K562 (cell line): ENCODE data around the gene ERMP1. TPM values are rescaled to one million over a fixed set of nuclear protein-coding genes. Genes with fewer than 3 reads are reported as not detected.

Experiments used
- ATAC-seq: fragments of 200-7000 bp; cut with Tn5 transposase; 3 replicates; pipeline ENCODE4 v1.9.1; 2020; ENCODE audit warnings: moderate library complexity
- BruUV-seq: library from RNA; stranded (reverse); fragments of 400-500 nt; replicated peaks from 2 replicates; lab custom pipeline; 2021; lab: Mats Ljungman, UMichigan
- CTCF ChIA-PET: fragments of 300-600 bp; formaldehyde crosslinking; extraction: SDS; loops from one replicate; lab custom pipeline; 2021; ENCODE audit warnings: low intra/inter-chr PET ratio; lab: Yijun Ruan, JAX
- POLR2A ChIA-PET: fragments of 300-600, 350-650 bp; sonication (Branson Sonifier 250); formaldehyde crosslinking; extraction: SDS; loops from one replicate; lab custom pipeline; 2021; ENCODE audit warnings: antibody characterized with exemption, inconsistent platforms; lab: Yijun Ruan, JAX
- DNase-seq, 4 experiments: peaks; one replicate each; pipeline versions ENCODE4 v3.0.0 to v3.0.0-alpha.2; 2011 to 2018; ENCODE audit warnings: low spot score in 3 of 4, mixed read lengths in 3 of 4; ENCODE audit errors: extremely low read depth in 1 of 4
- FAIRE-seq: peaks from 2 replicates; lab custom pipeline; 2011; peaks lifted over from hg19 to GRCh38; lab: Jason Lieb, UNC
- H2AFZ ChIP-seq: 2 replicates; pipeline ENCODE4 v1.6.0; 2011; ENCODE audit warnings: low read depth, low read length, control low read depth, inconsistent platforms
- H3K27ac ChIP-seq: fragments of 200-600 bp; 3 replicates; pipeline ENCODE4 v1.8.0; 2011; ENCODE audit warnings: low read depth, mild to moderate bottlenecking, control low read depth, inconsistent platforms, low read length, moderate library complexity, mixed read lengths; ENCODE audit errors: extremely low read depth
- H3K27me3 ChIP-seq, 2 experiments: fragments of 300-600 bp in 1 of 2; 2 replicates in 1 of 2; 3 replicates in 1 of 2; pipeline versions ENCODE4 v1.6.0 to v1.8.0; 2011; ENCODE audit warnings: inconsistent platforms in 2 of 2, low read length in 2 of 2, mild to moderate bottlenecking in 1 of 2, mixed read lengths in 1 of 2, moderate library complexity in 1 of 2; ENCODE audit not compliant: control insufficient read depth in 2 of 2, insufficient read depth in 2 of 2
- H3K36me3 ChIP-seq: fragments of 300-600 bp; 3 replicates; pipeline ENCODE4 v1.8.0; 2011; ENCODE audit warnings: mild to moderate bottlenecking, low read length, inconsistent platforms; ENCODE audit not compliant: control insufficient read depth, insufficient read depth
- H3K4me1 ChIP-seq, 2 experiments: fragments of 200-600 bp in 1 of 2; replicated peaks in 1 of 2; 2 replicates in 1 of 2; 3 replicates in 1 of 2; pipeline versions ENCODE4 v1.5.1 to v1.8.0; 2011; ENCODE audit warnings: inconsistent platforms in 2 of 2, low read length in 2 of 2, mild to moderate bottlenecking in 1 of 2, mixed read lengths in 1 of 2, moderate library complexity in 1 of 2; ENCODE audit not compliant: control insufficient read depth in 2 of 2, insufficient read depth in 2 of 2
- H3K4me2 ChIP-seq: 2 replicates; pipeline ENCODE4 v1.6.1; 2011; ENCODE audit warnings: low read length, control low read depth, inconsistent platforms, mixed read lengths; ENCODE audit not compliant: insufficient read depth
- H3K4me3 ChIP-seq: fragments of 200-600 bp; sonication (generic), shearing (Covaris generic); 2 replicates; pipeline ENCODE4 v1.5.1; 2016; ENCODE audit warnings: control low read depth, inconsistent platforms
- H3K79me2 ChIP-seq: fragments of 200-600 bp; 3 replicates; pipeline ENCODE4 v1.8.0; 2011; ENCODE audit warnings: low read length, inconsistent platforms; ENCODE audit not compliant: control insufficient read depth, insufficient read depth
- H3K9ac ChIP-seq, 2 experiments: 2 replicates each; pipeline versions ENCODE4 v1.6.0 to v1.6.1; 2011; ENCODE audit warnings: low read depth in 2 of 2, low read length in 2 of 2, control low read depth in 1 of 2, inconsistent platforms in 1 of 2, mild to moderate bottlenecking in 1 of 2, mixed read lengths in 1 of 2; ENCODE audit not compliant: insufficient read depth in 1 of 2
- H3K9me1 ChIP-seq: one replicate; pipeline ENCODE4 v1.6.0; 2011; ENCODE audit warnings: inconsistent platforms, mild to moderate bottlenecking, low read length, moderate library complexity; ENCODE audit not compliant: control insufficient read depth, insufficient read depth
- H3K9me3 ChIP-seq: replicated peaks from 2 replicates; pipeline ENCODE4 v1.5.1; 2011; ENCODE audit warnings: low read depth, low read length, inconsistent platforms; ENCODE audit not compliant: control insufficient read depth, insufficient read depth
- H4K20me1 ChIP-seq: replicated peaks from 2 replicates; pipeline ENCODE4 v1.6.1; 2011; ENCODE audit warnings: low read length, inconsistent platforms, mixed read lengths; ENCODE audit not compliant: control insufficient read depth, insufficient read depth
- EWSR1 ChIP-seq: fragments of 450-650 bp; IDR thresholded peaks from 2 replicates; pipeline ENCODE4 v1.6.1; 2018; ENCODE audit warnings: borderline replicate concordance, mild to moderate bottlenecking, low read depth, moderate library complexity; ENCODE audit not compliant: partially characterized antibody
- MYC ChIP-seq, 2 experiments: fragments of 250-450 bp in 1 of 2; sonication (Bioruptor Pico) in 1 of 2; IDR thresholded peaks; 2 replicates each; pipeline versions ENCODE4 v1.5.1 to v1.6.1; 2012 to 2021; ENCODE audit warnings: low read depth in 2 of 2, borderline replicate concordance in 1 of 2, improper control_type of control experiment in 1 of 2, low read length in 1 of 2, mild to moderate bottlenecking in 1 of 2, moderate library complexity in 1 of 2
- RBM22 ChIP-seq: fragments of 200-400 bp; formaldehyde crosslinking; IDR thresholded peaks from 2 replicates; pipeline ENCODE4 v1.6.1; 2018; ENCODE audit warnings: low read length, low read depth; ENCODE audit not compliant: poor library complexity, severe bottlenecking
- TRIM24 ChIP-seq, 2 experiments: fragments of 450-650 bp; IDR thresholded peaks; 2 replicates each; pipeline ENCODE4 v1.6.1; 2016
- ZNF263 ChIP-seq: sonication (generic); formaldehyde crosslinking; IDR thresholded peaks from 2 replicates; pipeline ENCODE4 v1.8.0; 2022; ENCODE audit warnings: mild to moderate bottlenecking, missing genetic modification reagents, borderline replicate concordance
- whole genome bisulfite sequencing: fragments of 100-300 bp; shearing (Covaris generic); methylation state at CpG from one replicate; pipeline ENCODE4 v1.1.6; 2016; ENCODE audit warnings: low coverage, mixed read lengths; ENCODE audit not compliant: insufficient coverage; ENCODE audit errors: missing lambda C conversion rate; 5-methylcytosine and 5-hydroxymethylcytosine counted together
- in situ Hi-C: fragments of 300-500 bp; cut with MboI; formaldehyde crosslinking; loops from 4 replicates; pipeline ENCODE4 v1.15.0; 2018; ENCODE audit warnings: inconsistent platforms, mixed read lengths
- intact Hi-C: fragments of 100-400 bp; cut with micrococcal nuclease; formaldehyde crosslinking; loops from 2 replicates; pipeline ENCODE4 v1.14.2; 2022
- polyA plus RNA-seq, 8 experiments: library from polyadenylated mRNA; depleted of rRNA in 4 of 8; stranded (reverse) in 5 of 8; unstranded in 3 of 8; fragments of >200 nt; fragmentation: Nextera tagmentation in 2 of 8; fragmentation: Illumina TruSeq in 1 of 8; extraction: Ambion mirVana in 2 of 8; extraction: Trizol in 1 of 8; gene quantifications; 2 replicates each; pipeline versions ENCODE4 v1.2.1 to v1.2.3, GENCODE V29; 2011 to 2014; ENCODE audit warnings: inconsistent platforms in 1 of 8, missing spikeins in 1 of 8
- total RNA-seq, 7 experiments: library from RNA; depleted of rRNA in 6 of 7; stranded (reverse); fragments of >200 nt in 6 of 7; fragmentation: Illumina TruSeq in 2 of 7; extraction: Trizol in 2 of 7; gene quantifications; 2 replicates each; pipeline versions ENCODE4 v1.2.1 to v1.2.3, GENCODE V29; 2011 to 2021; ENCODE audit warnings: low replicate concordance in 1 of 7
- TF ChIP-seq, protein P1 (sequence below): fragments of 250-450 bp; sonication (Bioruptor Pico); IDR thresholded peaks from 2 replicates; pipeline ENCODE4 v1.8.0; 2022; ENCODE audit warnings: inconsistent platforms, mild to moderate bottlenecking, moderate library complexity, borderline replicate concordance
- TF ChIP-seq, protein P2 (sequence below): sonication (generic); formaldehyde crosslinking; IDR thresholded peaks from 2 replicates; pipeline ENCODE4 v1.8.0; 2022; ENCODE audit warnings: missing genetic modification reagents, mild to moderate bottlenecking, borderline replicate concordance

ERMP1 gene
- total and polyA plus RNA-seq, 9 of the 15 experiments (the other 6 are each of a cell fraction or from before 2014, with no cell fraction given), result 2.5 to 26.3 (median 12.6) TPM

DNA sequence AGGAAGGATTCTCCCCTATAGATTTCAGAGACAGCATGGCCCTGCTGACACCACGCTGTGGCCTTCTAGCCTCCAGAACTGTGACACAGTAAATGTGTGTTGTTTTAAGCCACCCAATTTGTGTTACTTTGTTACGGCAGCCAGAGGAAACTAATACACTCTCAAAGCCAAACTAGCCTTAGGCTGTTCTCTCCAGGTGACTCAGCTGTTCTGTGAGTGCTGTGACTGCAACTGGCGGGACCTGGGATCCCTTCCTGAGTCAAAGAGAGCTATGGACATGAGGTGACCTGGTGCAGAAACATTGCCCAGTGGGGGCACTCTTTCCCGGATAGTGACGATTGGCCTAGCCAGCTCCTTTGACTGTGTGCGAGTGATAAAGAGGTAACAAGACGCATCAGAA, 43.8 kb upstream of the ERMP1 start:
- ChIA-PET POLR2A (no interaction called here), CTCF (no interaction called here)
- Histone ChIP-seq H3K4me2 (no peak overlapping the region), H2AFZ (peak overlapping the region; percentile 51), H3K9ac (no peak overlapping the region; a peak in 1 of 4 replicates), H3K4me3 (no peak overlapping the region), H3K36me3 (no peaks in the 10 kb centered on the region; the same call in 2 of the 3 replicates), H3K27me3 (no peaks in the 10 kb centered on the region), H3K79me2 (no peaks in the 10 kb centered on the region), H3K9me1 (no peaks in the 10 kb centered on the region), H3K27ac (no peak overlapping the region; the same call in 2 of the 3 replicates), H3K9me3 (no peaks in the 10 kb centered on the region), H3K4me1 (peaks cover 20 to 31% of the 10 kb centered on the region in 2 experiments; a peak in 4 of 5 replicates), H4K20me1 (no peaks in the 10 kb centered on the region)
- DNase-seq (peak; percentile 23 to 66 (median 37)), FAIRE-seq (no peak), ATAC-seq (peak; percentile 41)
- intact Hi-C loops, result loop anchor here (5.0 kb wide), 2 partner anchors 44 to 79 kb away; partner anchors contain the start of gene ERMP1
- no TSS peak for BruUV-seq
- 50% methylated on average over 7 of the region's 7 CpGs for WGBS
- in situ Hi-C loops, result loop anchor here (25.0 kb wide), 1 partner anchor 436 kb away; no protein-coding TSS in a partner anchor
- TF ChIP-seq ZNF263 (no peak), MYC (IDR thresholded peaks at IDR 0.05; ENCODE audit: low read depth, low read length) (no peak), MYC (CRISPR knock-in tag; IDR thresholded peaks at IDR 0.05; ENCODE audit: borderline replicate concordance, low read depth) (no peak), RBM22 (no peak), TRIM24 (IDR thresholded peaks at IDR 0.05) (0 out of 4 replicates have a peak, but pooled peaks of 1 of the 2 experiments have one; percentile 19), EWSR1 (no peak)
- TF ChIP-seq, protein P1, sequence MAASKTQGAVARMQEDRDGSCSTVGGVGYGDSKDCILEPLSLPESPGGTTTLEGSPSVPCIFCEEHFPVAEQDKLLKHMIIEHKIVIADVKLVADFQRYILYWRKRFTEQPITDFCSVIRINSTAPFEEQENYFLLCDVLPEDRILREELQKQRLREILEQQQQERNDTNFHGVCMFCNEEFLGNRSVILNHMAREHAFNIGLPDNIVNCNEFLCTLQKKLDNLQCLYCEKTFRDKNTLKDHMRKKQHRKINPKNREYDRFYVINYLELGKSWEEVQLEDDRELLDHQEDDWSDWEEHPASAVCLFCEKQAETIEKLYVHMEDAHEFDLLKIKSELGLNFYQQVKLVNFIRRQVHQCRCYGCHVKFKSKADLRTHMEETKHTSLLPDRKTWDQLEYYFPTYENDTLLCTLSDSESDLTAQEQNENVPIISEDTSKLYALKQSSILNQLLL, result no peak
- TF ChIP-seq, protein P2, sequence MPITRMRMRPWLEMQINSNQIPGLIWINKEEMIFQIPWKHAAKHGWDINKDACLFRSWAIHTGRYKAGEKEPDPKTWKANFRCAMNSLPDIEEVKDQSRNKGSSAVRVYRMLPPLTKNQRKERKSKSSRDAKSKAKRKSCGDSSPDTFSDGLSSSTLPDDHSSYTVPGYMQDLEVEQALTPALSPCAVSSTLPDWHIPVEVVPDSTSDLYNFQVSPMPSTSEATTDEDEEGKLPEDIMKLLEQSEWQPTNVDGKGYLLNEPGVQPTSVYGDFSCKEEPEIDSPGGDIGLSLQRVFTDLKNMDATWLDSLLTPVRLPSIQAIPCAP (CRISPR knock-in tag), result no peak
